ENCODE results near the gene GID4.

- TF ChIP-seq ZNF384 (IDR thresholded peaks at IDR 0.05) (no peak), BHLHE40 (IDR thresholded peaks at IDR 0.05; ENCODE audit: borderline replicate concordance) (no peak), FOXM1 (IDR thresholded peaks at IDR 0.05; ENCODE audit: borderline replicate concordance) (no peak), ELF4 (IDR thresholded peaks at IDR 0.05) (no peak), SUZ12 (IDR thresholded peaks at IDR 0.05) (no peak), TARDBP (IDR thresholded peaks at IDR 0.05) (no peak), L3MBTL2 (conservative IDR thresholded peaks at IDR 0.05) (no peak), SP1 (IDR thresholded peaks at IDR 0.05) (no peak), ARNT (IDR thresholded peaks at IDR 0.05) (no peak)
Measured at GRCh38 chr17:18014006-18014405, 25.2 kb upstream of the GID4 start.

Measured in HEK293T (cell line).